ENCODE measurements around the gene SRGAP1.
"Not testable (repeated sequence)": the region's sequence is repeated elsewhere in the genome, so short reads cannot be mapped to it uniquely, and the experiment has no call there.

The SRGAP1 gene

DNA sequence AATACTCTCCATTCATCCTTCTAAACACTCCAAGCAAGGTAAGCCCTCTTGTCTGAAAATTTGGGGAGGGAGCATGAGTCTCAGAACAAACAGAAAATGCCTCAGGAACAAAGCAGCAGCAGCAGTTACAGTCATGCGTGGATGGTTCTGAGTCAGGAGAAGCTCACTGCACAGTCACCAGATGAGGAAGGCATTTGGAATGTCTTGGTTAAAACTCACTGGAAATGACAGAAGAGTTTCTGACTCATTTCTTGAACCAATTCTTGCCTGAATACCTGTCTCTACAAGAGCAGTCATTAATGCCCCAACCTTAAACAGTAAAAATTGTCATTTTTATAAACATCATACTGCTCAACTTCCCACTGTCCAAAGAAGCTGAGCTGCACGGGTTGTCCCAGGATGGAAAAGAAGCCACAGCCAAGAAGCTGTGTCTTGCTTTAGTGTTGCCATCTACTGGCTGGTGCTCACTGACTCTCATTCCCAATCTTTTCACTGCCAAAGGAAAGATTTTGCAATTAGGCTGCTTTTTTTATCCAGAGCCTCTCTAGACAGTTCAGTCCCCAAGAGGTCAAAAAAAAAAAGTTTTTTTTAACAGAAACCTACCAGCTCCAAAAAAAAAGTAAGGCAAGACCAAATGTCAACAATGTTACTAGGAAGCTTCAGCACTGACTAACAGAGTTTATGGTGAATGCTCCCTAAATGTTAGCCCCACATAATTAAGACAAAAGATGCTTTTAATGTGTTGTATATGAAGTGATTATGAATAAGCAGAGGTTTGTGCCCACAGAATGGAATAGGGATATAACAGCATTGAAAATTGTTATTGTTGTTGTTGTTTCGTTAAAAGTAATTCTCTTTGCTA lies 337.2 kb downstream of the SRGAP1 start:
- peak; percentile 11 for DNase-seq

DNA sequence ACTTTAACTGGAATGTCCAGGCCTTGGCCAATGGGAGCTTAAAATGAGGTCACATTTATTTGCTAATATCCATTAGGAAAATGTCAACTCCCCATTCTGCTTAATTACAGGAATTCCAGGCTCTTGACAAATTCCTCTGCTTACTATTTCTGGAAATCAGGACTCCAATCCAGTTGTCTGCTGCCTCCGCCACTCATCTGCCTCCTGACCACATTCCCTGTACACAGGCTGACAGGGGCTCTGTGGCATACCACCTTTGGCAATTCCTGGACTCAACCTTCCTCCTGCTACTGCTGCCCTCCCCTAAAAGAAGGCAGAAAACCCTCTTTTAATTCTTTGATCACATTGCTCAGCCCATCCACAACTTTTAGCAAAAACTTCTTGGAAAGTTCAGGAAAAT lies 339.7 kb downstream of the SRGAP1 start:
- DNase-seq: no peak

DNA sequence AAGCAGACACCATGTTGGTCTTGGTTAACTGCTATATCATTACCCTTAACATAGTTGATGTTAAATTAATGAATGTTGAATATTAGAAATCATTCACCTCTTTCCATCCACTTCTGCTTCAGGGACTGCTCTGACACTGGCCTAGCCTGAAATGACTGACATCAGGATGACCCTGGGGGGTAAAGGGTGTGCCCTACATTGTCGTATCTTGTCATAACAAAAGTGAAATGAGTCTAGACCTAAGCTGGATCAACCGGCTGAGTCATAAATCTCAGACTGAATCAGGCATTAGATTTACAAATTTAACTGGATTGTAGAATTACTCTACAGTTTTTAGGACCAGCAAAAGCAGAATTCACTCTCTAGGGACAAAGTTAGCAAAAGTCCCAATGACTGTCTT lies 342.3 kb downstream of the SRGAP1 start:
- no peak for DNase-seq

DNA sequence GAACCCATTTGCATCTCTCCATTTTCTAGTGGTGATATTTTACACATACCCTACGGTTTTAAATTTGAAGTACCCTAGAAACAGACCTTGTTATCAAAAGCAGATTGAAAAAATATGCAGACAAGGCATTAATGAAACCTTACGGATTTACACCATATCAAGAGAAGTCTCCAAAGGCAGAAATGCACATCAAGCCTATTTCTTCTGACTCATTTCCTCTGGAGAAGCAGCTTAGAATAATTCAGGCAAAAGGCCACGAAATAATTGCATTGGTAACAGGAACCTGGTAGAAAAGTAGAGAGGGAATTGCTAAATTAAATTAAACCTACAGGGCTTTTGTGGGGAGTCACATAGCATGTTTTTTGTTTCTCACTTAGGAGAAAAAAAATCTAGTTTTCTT lies 342.9 kb downstream of the SRGAP1 start:
- DNase-seq: no peak

DNA sequence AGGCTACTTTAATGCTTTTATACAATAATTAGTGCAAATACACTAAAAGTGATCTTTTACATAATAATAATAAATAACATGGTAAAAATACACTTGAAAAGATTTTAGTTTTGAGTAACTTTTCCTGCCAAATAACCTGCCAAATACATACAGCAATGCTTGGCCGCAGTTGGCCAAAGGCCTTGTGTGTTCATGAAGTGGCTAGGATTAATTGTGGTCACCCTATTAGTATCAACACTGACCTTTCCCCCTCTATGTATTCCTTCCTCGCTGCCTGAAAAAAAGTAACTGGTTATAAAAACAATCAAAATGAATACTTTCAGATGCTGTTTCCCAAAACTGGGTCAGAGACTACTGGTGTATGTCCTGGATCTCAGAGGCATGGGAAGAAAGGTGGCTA lies 343.3 kb downstream of the SRGAP1 start:
- no peak for DNase-seq

DNA sequence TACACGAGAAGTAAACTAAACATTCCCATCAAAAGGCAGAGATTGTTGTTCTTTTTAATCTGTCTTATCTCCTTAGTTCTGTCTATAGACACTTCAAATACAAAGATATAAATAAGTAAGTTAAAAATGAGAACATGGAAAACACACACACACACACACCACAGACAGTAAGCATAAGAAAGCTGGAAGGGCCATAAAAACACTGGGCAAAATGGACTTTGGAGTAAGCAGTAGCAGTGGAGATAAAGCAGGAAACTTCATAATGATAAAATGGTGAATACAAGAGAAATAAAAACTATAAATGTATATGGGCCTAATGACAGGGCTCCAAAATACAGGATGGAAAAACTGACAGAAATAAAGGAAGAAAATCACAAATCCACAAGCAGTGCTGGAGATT lies 345.0 kb downstream of the SRGAP1 start:
- DNase-seq: no peak

DNA sequence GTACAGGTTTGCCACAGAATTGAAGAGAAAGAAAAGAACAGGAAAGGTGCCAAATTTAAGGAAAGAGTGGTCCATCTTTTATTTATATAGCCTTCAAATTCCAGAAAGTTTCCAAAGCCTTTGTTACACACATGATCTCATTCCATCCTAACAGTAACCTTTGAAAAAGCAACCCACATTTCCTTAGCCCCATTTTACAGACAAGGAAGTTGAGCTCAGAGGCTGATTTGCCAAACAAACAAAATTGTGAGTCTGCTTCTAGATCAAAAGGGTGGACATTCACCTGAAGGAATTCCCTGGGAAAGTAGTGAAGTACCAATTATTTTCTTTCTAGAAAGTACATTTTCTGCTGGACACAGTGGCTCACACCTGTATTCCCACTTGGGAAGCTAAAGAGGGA lies 345.6 kb downstream of the SRGAP1 start:
- DNase-seq: no peak

DNA sequence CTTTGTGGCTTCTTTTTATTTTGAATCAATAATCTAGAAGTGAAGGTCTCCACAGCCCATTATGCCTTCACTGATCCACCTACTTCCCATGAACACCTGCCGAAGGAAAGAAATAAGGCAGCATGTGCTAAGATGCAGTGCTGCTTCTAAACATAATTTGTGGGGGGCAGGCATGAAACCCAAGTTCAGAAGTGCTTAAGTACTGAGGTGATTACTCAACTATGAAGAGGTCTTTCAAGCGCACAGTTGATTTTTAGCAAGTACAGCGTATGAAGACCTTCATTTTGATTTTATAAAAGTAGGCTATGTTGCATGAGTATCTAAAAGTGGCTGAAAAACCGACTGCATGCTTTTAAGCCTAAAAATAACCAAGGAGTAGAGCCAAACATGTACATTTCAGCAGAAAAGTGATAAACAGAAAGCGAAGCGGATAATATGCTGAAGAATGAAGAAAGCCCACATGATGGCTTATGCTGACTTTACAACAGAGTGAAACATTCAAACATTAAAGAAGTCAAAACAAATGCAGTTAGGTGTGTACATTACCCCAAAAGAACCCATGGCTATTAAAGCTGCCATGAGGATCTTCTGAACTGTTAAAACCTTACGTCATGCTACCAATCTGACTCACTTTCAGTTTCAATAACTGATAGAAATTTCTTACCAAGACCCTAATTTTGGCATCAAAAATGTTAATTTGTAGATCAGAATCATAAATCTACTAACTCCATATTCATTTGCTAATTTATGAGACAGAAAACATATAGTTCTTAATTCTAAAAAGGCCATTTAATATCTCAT lies 348.3 kb downstream of the SRGAP1 start:
- DNase-seq: no peak

DNA sequence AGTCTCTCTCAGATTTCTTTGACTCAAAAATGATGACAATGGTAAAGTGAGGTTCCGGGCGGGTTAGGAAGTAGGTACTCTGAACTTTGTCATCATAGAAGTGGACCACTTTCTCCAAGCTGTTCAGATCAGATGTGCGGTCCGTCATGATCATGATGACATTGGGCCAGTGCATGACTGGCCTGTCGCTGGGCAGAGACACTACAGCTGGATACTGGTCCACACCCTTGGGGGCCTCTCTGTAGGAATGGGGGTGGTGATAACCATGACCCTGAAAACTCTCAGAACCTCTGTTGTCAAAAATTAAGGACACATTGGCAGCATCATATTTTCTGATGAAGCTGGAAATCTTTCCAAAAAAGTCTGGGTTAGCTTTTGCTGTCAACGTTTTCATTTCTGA lies 349.4 kb downstream of the SRGAP1 start:
- no peak for DNase-seq

DNA sequence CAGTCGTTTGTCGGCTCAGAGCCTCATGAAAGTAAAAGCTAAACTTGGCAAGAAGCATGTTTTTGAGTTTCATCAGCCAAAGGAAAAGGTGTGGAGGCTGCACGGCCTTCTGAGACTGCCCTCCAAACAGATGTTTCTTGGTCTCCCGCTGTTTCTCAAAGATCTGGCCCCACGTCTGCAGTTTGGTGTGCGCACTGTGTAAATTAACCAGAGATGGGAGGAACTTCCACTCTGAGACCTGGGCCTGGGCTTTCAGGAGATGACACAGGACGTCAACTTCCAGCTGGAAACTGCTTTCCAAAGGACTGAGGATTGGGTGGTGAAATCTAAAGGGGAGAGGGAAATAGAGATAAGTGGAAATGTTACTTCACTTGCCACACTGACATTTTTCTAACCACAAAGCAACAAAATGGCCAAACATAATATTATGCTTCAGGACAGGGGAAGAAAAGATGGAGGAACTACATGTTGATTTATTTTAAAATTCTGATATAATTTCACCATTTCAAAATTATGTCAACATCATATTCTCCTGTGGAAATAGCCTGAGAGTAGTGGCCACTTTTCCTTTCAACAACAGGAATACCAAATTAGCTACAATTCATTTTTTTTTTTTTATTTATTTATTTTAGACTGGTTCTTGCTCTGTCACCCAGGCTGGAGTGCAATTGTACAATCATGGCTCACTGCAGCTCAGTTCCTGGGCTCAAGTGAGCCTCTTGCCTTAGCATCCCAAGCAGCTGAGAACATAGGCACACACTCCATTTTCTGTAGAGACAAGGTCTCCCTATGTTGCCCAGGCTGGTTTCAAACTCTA lies 350.0 kb downstream of the SRGAP1 start:
- no peak for DNase-seq

DNA sequence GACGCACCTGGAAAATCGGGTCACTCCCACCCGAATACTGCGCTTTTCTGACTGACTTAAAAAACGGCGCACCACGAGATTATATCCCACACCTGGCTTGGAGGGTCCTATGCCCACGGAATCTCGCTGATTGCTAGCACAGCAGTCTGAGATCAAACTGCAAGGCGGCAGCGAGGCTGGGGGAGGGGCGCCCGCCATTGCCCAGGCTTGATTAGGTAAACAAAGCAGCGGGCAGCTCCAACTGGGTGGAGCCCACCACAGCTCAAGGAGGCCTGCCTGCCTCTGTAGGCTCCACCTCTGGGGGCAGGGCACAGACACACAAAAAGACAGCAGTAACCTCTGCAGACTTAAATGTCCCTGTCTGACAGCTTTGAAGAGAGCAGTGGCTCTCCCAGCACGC lies 351.3 kb downstream of the SRGAP1 start:
- not testable (repeated sequence) for DNase-seq

DNA sequence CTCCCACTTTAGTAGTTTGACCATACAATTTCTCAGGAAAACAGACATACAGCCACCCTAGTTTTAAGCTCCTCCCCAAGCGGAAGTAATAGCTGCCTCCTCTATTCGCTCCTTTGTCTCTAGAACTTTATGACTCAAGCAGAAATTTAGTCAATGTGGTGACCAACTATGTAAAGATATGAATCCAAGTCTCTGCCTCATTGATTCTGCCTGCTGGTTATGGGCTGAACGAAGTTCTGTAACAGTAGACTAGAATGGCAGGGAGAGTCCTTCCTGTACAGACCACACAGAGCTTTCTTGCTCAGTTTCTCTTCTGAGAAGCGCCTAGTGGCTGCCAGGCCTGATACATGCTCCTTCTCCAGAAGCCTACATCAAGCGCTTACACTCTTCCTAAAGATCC lies 358.5 kb downstream of the SRGAP1 start:
- DNase-seq: no peak

DNA sequence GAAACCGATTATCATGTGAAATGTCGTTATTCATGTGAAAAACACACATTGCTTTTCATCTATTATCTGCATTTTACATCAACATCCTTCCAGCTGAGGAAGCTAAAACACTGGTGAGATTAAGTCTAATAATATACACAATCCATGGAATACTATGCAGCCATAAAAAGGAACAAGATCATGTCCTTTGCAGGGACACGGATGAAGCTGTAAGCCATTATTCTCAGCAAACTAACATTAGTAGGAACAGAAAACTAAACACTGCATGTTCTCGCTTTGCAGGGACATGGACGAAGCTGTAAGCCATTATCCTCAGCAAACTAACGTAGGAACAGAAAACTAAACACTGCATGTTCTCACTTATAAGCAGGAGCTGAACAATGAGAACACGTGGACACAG lies 359.3 kb downstream of the SRGAP1 start:
- no peak for DNase-seq

DNA sequence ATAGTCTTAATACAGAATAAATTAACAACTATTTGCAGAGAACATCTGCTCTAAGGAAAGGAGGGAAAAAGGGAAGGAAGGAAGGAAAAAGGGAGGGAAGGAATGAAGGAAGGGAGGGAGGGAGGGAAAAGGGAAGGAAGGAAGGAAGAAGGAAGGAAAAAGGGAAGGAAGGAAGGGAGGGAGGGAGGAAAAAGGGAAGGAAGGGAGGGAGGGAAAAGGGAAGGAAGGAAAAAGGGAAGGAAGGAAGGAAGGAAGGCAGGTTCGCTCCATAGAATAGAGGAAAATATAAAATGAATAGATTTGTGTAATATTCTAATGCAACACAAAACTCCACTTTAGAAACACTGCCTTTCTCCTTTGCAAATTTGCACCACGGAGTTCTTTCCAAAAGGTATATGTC lies 361.0 kb downstream of the SRGAP1 start:
- no peak for DNase-seq

DNA sequence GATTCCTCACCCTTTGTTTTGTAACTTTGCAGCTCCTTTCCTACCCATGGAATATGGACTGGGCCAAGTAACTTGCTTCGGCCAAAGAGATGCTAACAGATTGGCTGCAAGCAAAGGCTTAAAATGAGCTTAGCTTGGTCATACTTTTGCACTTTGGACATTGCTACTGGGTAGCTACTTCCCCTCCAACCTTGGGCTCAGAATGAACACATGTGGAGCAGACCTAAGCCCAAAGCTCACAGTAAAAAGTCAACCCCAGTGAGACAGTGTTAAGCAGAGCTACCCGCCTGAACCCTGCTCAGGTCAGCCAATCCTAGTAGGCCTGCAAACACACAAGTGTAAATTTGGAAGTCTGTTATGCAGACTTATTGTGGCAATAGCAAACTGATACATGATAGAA lies 363.0 kb downstream of the SRGAP1 start:
- no peak for DNase-seq

Measured in hematopoietic multipotent progenitor cell treated with erythropoietin and hydrocortisone succinate and interleukin-3 and kit ligand, for 8 days (in vitro differentiated cells).